HL-60 (cell line): ENCODE data around the gene ARRDC4.

Experiments used
- CTCF ChIP-seq: IDR thresholded peaks from one replicate; pipeline ENCODE4 v1.5.1; 2011; ENCODE audit warnings: low read length, control low read depth, inconsistent platforms; ENCODE audit not compliant: insufficient read depth
- POLR2AphosphoS5 ChIP-seq: IDR thresholded peaks from 2 replicates; pipeline ENCODE4 v1.6.1; 2012; ENCODE audit warnings: low read depth
- REST ChIP-seq: IDR thresholded peaks from 2 replicates; pipeline ENCODE4 v1.6.1; 2012; ENCODE audit warnings: low read depth; ENCODE audit not compliant: insufficient replicate concordance

GRCh38 chr15:98013631-98014030 lies 53.1 kb downstream of the ARRDC4 start:
- TF ChIP-seq CTCF, result no peak
- no peak for TF ChIP-seq POLR2AphosphoS5
- no peak for TF ChIP-seq REST
